HEK293 (cell line): ENCODE results near the gene USP35.

Experiments used
- KLF8 ChIP-seq: fragments of 450-650 bp; formaldehyde crosslinking; IDR thresholded peaks from 2 replicates; pipeline ENCODE4 v1.5.1; 2016; ENCODE audit warnings: missing biosample characterization, missing genetic modification characterization
- ZEB2 ChIP-seq: fragments of 450-650 bp; formaldehyde crosslinking; IDR thresholded peaks from 2 replicates; pipeline ENCODE4 v1.5.1; 2016; ENCODE audit warnings: missing biosample characterization, missing genetic modification characterization
- ZNF174 ChIP-seq: fragments of 450-650 bp; formaldehyde crosslinking; IDR thresholded peaks from 2 replicates; pipeline ENCODE4 v1.5.0; 2017; ENCODE audit warnings: missing biosample characterization, mild to moderate bottlenecking, missing genetic modification characterization
- ZNF433 ChIP-seq: fragments of 450-650 bp; formaldehyde crosslinking; IDR thresholded peaks from 2 replicates; pipeline ENCODE4 v1.5.1; 2016; ENCODE audit warnings: missing biosample characterization, missing genetic modification characterization, low read depth
- ZNF830 ChIP-seq: fragments of 450-650 bp; IDR thresholded peaks from 2 replicates; pipeline ENCODE4 v1.5.0; 2018; ENCODE audit warnings: missing biosample characterization, missing genetic modification characterization, low read depth, mild to moderate bottlenecking, moderate library complexity
- TF ChIP-seq, protein P1 (sequence below): fragments of 450-650 bp; formaldehyde crosslinking; IDR thresholded peaks from 2 replicates; pipeline ENCODE4 v1.5.1; 2016; ENCODE audit warnings: missing biosample characterization, missing genetic modification characterization
- TF ChIP-seq, protein P2 (sequence below): fragments of 450-650 bp; IDR thresholded peaks from 2 replicates; pipeline ENCODE4 v1.5.1; 2018; ENCODE audit warnings: missing biosample characterization, missing genetic modification characterization
- TF ChIP-seq, protein P3 (sequence below): fragments of 450-650 bp; formaldehyde crosslinking; IDR thresholded peaks from 2 replicates; pipeline ENCODE4 v1.5.1; 2017; ENCODE audit warnings: missing biosample characterization, mild to moderate bottlenecking, missing genetic modification characterization, moderate library complexity

DNA sequence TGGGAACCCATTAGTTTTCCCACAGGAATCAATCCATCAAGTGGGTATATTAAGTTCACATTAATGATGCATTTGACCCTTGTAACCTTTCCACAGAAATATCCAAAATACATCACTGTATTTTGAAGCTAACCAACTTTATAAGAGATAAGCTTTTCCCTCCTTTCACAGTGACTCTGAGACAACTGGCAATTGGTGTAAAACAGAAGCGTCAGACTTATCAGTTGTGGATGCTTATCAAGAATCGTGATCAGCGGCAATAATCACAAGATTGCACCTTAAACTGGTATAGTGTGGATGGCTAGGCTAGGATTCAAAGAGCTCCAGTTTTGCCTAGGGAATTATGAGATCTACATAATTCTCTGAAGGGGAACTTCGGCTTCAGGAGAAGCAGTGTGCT, 73.1 kb downstream of the USP35 start:
- TF ChIP-seq, protein P1, sequence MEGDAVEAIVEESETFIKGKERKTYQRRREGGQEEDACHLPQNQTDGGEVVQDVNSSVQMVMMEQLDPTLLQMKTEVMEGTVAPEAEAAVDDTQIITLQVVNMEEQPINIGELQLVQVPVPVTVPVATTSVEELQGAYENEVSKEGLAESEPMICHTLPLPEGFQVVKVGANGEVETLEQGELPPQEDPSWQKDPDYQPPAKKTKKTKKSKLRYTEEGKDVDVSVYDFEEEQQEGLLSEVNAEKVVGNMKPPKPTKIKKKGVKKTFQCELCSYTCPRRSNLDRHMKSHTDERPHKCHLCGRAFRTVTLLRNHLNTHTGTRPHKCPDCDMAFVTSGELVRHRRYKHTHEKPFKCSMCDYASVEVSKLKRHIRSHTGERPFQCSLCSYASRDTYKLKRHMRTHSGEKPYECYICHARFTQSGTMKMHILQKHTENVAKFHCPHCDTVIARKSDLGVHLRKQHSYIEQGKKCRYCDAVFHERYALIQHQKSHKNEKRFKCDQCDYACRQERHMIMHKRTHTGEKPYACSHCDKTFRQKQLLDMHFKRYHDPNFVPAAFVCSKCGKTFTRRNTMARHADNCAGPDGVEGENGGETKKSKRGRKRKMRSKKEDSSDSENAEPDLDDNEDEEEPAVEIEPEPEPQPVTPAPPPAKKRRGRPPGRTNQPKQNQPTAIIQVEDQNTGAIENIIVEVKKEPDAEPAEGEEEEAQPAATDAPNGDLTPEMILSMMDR (tag by site-specific recombination): no peak
- TF ChIP-seq ZNF433 (no peak), ZNF830 (no peak), KLF8 (tag by site-specific recombination) (no peak), ZEB2 (no peak), ZNF174 (tag by site-specific recombination) (no peak)
- TF ChIP-seq, protein P2, sequence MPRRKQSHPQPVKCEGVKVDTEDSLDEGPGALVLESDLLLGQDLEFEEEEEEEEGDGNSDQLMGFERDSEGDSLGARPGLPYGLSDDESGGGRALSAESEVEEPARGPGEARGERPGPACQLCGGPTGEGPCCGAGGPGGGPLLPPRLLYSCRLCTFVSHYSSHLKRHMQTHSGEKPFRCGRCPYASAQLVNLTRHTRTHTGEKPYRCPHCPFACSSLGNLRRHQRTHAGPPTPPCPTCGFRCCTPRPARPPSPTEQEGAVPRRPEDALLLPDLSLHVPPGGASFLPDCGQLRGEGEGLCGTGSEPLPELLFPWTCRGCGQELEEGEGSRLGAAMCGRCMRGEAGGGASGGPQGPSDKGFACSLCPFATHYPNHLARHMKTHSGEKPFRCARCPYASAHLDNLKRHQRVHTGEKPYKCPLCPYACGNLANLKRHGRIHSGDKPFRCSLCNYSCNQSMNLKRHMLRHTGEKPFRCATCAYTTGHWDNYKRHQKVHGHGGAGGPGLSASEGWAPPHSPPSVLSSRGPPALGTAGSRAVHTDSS: no peak
- TF ChIP-seq, protein P3, sequence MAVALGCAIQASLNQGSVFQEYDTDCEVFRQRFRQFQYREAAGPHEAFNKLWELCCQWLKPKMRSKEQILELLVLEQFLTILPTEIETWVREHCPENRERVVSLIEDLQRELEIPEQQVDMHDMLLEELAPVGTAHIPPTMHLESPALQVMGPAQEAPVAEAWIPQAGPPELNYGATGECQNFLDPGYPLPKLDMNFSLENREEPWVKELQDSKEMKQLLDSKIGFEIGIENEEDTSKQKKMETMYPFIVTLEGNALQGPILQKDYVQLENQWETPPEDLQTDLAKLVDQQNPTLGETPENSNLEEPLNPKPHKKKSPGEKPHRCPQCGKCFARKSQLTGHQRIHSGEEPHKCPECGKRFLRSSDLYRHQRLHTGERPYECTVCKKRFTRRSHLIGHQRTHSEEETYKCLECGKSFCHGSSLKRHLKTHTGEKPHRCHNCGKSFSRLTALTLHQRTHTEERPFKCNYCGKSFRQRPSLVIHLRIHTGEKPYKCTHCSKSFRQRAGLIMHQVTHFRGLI (tag by site-specific recombination): no peak
